RWPE1 (cell line): Measurements from ENCODE around the gene DYNLL1.
"Not testable (repeated sequence)": the region's sequence is repeated elsewhere in the genome, so short reads cannot be mapped to it uniquely, and the experiment has no call there.

Experiments
- CTCF ChIA-PET: fragments of 350-600 bp; sonication (Branson Sonifier 250); formaldehyde crosslinking; extraction: SDS; loops from one replicate; lab custom pipeline; 2021; lab: Yijun Ruan, JAX
- POLR2A ChIA-PET: fragments of 400-600 bp; formaldehyde crosslinking; extraction: SDS; loops from one replicate; lab custom pipeline; 2020; ENCODE audit warnings: antibody characterized with exemption; ENCODE audit not compliant: low non-redundant PET; lab: Yijun Ruan, JAX
- DNase-seq: peaks from one replicate; pipeline ENCODE4 v3.0.0; 2012; ENCODE audit warnings: low spot score
- H3K27ac ChIP-seq: fragments of 450-650 bp; 2 replicates; pipeline ENCODE4 v1.5.1; 2017
- TF ChIP-seq, protein P1 (sequence below): fragments of 450-650 bp; conservative IDR thresholded peaks from 2 replicates; pipeline ENCODE4 v1.5.1; 2017; ENCODE audit warnings: low read depth, mild to moderate bottlenecking

Gene DYNLL1

GRCh38 chr12:120495731-120496412 lies at the start of gene DYNLL1:
DYNLL1 (plus strand) TSS chr12:120496113; CDS start chr12:120496422, 309 bp downstream.
- H3K27ac ChIP-seq = peak within 1 kb of the TSS; percentile 85
- POLR2A ChIA-PET = interaction anchor here (1.0 kb wide), 1 partner anchor 21 kb away, joined by 3 read pairs; no protein-coding TSS in a partner anchor
- CTCF ChIA-PET = interaction anchor here (0.6 to 1.1 kb wide), 2 partner anchors 21 to 29 kb away, joined by 3 read pairs; no protein-coding TSS in a partner anchor
- TF ChIP-seq, protein P1, sequence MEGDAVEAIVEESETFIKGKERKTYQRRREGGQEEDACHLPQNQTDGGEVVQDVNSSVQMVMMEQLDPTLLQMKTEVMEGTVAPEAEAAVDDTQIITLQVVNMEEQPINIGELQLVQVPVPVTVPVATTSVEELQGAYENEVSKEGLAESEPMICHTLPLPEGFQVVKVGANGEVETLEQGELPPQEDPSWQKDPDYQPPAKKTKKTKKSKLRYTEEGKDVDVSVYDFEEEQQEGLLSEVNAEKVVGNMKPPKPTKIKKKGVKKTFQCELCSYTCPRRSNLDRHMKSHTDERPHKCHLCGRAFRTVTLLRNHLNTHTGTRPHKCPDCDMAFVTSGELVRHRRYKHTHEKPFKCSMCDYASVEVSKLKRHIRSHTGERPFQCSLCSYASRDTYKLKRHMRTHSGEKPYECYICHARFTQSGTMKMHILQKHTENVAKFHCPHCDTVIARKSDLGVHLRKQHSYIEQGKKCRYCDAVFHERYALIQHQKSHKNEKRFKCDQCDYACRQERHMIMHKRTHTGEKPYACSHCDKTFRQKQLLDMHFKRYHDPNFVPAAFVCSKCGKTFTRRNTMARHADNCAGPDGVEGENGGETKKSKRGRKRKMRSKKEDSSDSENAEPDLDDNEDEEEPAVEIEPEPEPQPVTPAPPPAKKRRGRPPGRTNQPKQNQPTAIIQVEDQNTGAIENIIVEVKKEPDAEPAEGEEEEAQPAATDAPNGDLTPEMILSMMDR = no peak
- DNase-seq = peak; percentile 98

- CTCF ChIA-PET = interaction anchor here (0.6 to 0.7 kb wide), 3 partner anchors 10 to 50 kb away, joined by 3 to 5 read pairs (median 3); no protein-coding TSS in a partner anchor
- H3K27ac ChIP-seq = peak overlapping the region; percentile 87
- POLR2A ChIA-PET, DNase-seq: not testable (repeated sequence)
These were observed 49.1 kb upstream of the DYNLL1 start for GRCh38 chr12:120446844-120447178.

GRCh38 chr12:120447992-120448391 lies 47.9 kb upstream of the DYNLL1 start:
- no peak for DNase-seq
- CTCF ChIA-PET = interaction anchor here (0.6 to 0.7 kb wide), 2 partner anchors 21 to 51 kb away, joined by 3 to 4 read pairs; no protein-coding TSS in a partner anchor
- TF ChIP-seq, protein P1 = no peak
- H3K27ac ChIP-seq = no peak overlapping the region
- POLR2A ChIA-PET = no interaction called here

DNA sequence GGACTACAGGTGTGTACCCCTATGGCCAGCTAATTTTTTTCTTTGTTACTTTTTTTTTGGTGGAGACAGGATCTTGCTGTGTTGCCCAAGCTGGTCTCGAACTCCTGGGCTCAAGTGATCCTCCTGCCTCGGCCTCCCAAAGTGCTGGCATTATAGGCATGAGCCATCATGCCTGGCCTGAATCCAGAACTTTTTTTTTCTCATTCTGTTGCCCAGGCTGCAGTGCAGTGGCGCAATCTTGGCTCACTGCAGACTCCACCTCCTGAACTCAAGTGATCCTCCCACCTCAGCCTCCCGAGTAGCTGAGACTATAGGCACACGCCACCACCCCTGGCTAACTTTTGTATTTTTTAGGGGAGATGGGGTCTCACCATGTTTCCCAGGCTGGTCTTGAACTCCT lies 43.4 kb upstream of the DYNLL1 start:
- ChIA-PET CTCF (interaction anchor here (1.0 kb wide), 1 partner anchor 17 kb away, joined by 4 read pairs; the partner anchor contains the start of gene SRSF9), POLR2A (interaction anchor here (0.7 kb wide), 1 partner anchor 516 kb away, joined by 9 read pairs; no protein-coding TSS in a partner anchor)
- H3K27ac ChIP-seq, DNase-seq: not testable (repeated sequence)

DNA sequence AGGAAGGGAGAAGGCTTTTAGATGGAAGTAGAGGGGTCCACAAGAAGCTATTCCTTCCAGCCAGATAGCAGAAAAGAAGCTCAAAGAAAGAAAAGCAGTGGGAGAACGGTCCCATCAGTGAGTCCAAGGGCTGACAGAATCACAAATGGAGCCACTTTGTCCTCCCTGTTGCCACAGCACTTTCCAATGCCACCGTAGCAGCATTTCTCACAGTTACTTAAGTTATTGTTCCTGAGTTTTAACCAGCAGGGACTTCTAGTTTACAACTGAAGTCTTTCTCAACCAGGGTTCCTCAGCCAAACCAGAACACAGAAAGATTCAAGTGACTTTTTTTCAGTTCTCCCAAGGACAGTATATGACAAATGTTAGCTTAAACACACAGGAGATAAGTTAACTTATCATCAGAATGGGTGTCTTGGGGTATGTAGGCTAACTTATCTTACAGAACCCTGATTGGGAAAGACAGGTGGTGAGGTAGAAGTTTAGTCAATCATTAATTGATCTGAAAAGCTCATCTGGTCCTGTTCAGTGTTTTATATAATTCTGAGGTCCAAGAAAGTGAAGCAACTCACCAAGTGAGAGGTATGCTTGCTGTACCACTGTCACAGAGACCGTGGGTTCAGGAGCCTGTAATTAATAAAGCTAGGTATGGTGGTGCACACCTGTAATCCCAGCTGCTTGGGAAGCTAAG lies 42.7 kb upstream of the DYNLL1 start:
- CTCF ChIA-PET = interaction anchor here (0.5 to 0.6 kb wide), 3 partner anchors 18 to 632 kb away, joined by 3 to 4 read pairs (median 3); no protein-coding TSS in a partner anchor
- TF ChIP-seq, protein P1 = no peak
- no peak for DNase-seq
- POLR2A ChIA-PET = no interaction called here
- H3K27ac ChIP-seq = no peak overlapping the region

DNA sequence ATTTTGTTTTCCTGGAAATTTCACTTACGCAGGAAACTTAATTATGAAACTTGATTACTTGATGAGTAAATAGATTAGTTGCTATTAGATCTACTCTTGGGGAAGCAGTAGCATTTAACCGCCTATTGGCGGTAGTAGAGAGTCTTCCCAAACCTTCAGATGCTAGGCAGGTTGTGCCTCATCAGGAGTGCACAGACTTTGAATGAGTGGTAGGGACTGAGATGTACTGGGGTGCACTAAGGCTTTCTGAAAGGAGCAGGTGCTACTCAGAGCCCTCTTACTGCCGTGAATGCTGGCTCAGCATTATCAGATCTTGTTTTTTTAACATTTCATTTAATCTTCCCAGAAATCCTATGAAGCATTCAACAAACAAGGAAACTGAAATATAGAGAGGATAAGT lies 41.9 kb upstream of the DYNLL1 start:
- CTCF ChIA-PET = interaction anchor here (0.5 to 0.7 kb wide), 2 partner anchors 41 to 120 kb away, joined by 3 read pairs; no protein-coding TSS in a partner anchor
- TF ChIP-seq, protein P1 = peak; percentile 69
- H3K27ac ChIP-seq = no peak overlapping the region
- peak; percentile 44 for DNase-seq
- POLR2A ChIA-PET = no interaction called here

DNA sequence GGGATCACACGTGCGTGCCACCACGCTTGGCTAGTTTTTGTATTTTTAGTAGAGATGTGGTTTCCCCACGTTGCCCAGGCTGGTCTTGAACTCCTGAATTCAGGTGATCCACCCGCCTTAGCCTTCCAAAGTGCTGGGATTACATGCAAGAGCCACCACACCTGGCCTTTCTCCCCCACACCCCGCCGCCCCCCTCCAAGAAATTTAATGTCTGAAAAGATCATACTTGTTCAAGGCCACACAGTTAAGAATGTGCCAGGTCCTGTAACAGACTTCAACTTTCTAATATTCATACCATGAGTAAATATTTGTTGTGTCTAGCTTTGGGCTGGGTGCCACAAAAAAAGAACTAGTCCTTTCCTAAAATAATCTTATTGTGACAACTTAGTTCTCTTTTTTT lies 40.6 kb upstream of the DYNLL1 start:
- no peak for DNase-seq
- H3K27ac ChIP-seq = peak overlapping the region; percentile 16; the same call in 1 of the 2 replicates
- POLR2A ChIA-PET = no interaction called here
- TF ChIP-seq, protein P1 = no peak
- CTCF ChIA-PET = no interaction called here
